OCI-LY7 (cell line): ENCODE measurements around the gene PSMG1. TPM values are rescaled to one million over a fixed set of nuclear protein-coding genes. Genes with fewer than 3 reads are reported as not detected.
A peak's percentile ranks its signal among the peaks of the same experiment; 100 is the strongest.
"Not testable (repeated sequence)": the region's sequence is repeated elsewhere in the genome, so short reads cannot be mapped to it uniquely, and the experiment has no call there.

Experiments
- BruUV-seq: library from RNA; stranded (reverse); fragments of 400-500 nt; replicated peaks from 2 replicates; lab custom pipeline; 2021; lab: Mats Ljungman, UMichigan
- CTCF ChIA-PET: fragments of 300-600 bp; sonication (Branson Sonifier 250); formaldehyde crosslinking; loops from one replicate; lab custom pipeline; 2022; ENCODE audit warnings: antibody characterized with exemption; ENCODE audit not compliant: unreplicated experiment; lab: Charles Lee
- POLR2A ChIA-PET: fragments of 300-600 bp; sonication (Branson Sonifier 250); formaldehyde crosslinking; loops from one replicate; lab custom pipeline; 2022; ENCODE audit warnings: antibody characterized with exemption; lab: Charles Lee
- DNase-seq: peaks from one replicate; pipeline ENCODE4 v3.0.0-alpha.2; 2015; ENCODE audit warnings: low spot score
- H2AFZ ChIP-seq: fragments of 200-600 bp; sonication (generic), shearing (Covaris generic); 2 replicates; pipeline ENCODE4 v1.6.1; 2014; ENCODE audit warnings: mild to moderate bottlenecking, antibody characterized with exemption, low read length, moderate library complexity
- H3K27ac ChIP-seq: fragments of 200-600 bp; sonication (generic); 2 replicates; pipeline ENCODE4 v1.5.1; 2014; ENCODE audit warnings: mixed run types, low read depth, mild to moderate bottlenecking, moderate library complexity, low read length, inconsistent platforms; ENCODE audit not compliant: poor library complexity, severe bottlenecking
- H3K36me3 ChIP-seq: fragments of 200-600 bp; sonication (generic); 2 replicates; pipeline ENCODE4 v1.6.1; 2014; ENCODE audit warnings: mild to moderate bottlenecking, antibody characterized with exemption, low read length, moderate library complexity, mixed read lengths; ENCODE audit not compliant: insufficient read depth
- H3K4me1 ChIP-seq: fragments of 200-600 bp; sonication (generic); 2 replicates; pipeline ENCODE4 v1.5.1; 2014; ENCODE audit warnings: mild to moderate bottlenecking, low read length; ENCODE audit not compliant: insufficient read depth, poor library complexity, severe bottlenecking
- H3K4me2 ChIP-seq: fragments of 200-600 bp; sonication (generic); 2 replicates; pipeline ENCODE4 v1.6.1; 2014; ENCODE audit warnings: mild to moderate bottlenecking, low read length
- H3K4me3 ChIP-seq: fragments of 200-600 bp; sonication (generic); 2 replicates; pipeline ENCODE4 v1.5.1; 2014; ENCODE audit warnings: mild to moderate bottlenecking, low read depth, low read length; ENCODE audit not compliant: poor library complexity, severe bottlenecking
- H3K79me2 ChIP-seq: fragments of 200-600 bp; sonication (generic); 2 replicates; pipeline ENCODE4 v1.6.1; 2016; ENCODE audit warnings: low read depth, mild to moderate bottlenecking, low read length, moderate library complexity, mixed read lengths; ENCODE audit not compliant: insufficient read depth
- H3K9me2 ChIP-seq: fragments of 200-600 bp; sonication (generic); 2 replicates; pipeline ENCODE4 v1.6.1; 2016; ENCODE audit warnings: mild to moderate bottlenecking, low read length, mixed read lengths; ENCODE audit not compliant: insufficient read depth
- H3K9me3 ChIP-seq: fragments of 200-600 bp; sonication (generic); 2 replicates; pipeline ENCODE4 v1.6.1; 2014; ENCODE audit warnings: mild to moderate bottlenecking, mixed run types, low read length, mixed read lengths
- H4K20me1 ChIP-seq: fragments of 200-600 bp; sonication (generic); 2 replicates; pipeline ENCODE4 v1.6.1; 2014; ENCODE audit warnings: mild to moderate bottlenecking, antibody characterized with exemption, low read length, moderate library complexity, mixed read lengths; ENCODE audit not compliant: insufficient read depth
- CTCF ChIP-seq: fragments of 200-600 bp; sonication (generic); conservative IDR thresholded peaks from 2 replicates; pipeline ENCODE4 v1.5.1; 2014; ENCODE audit warnings: mild to moderate bottlenecking, antibody characterized with exemption, low read length, moderate library complexity, mixed read lengths
- EZH2phosphoT487 ChIP-seq: fragments of 200-600 bp; sonication (generic); IDR thresholded peaks from 2 replicates; pipeline ENCODE4 v1.6.1; 2018; ENCODE audit warnings: low read depth, borderline replicate concordance, mild to moderate bottlenecking, mixed run types, antibody characterized with exemption, low read length, moderate library complexity, mixed read lengths
- intact Hi-C: fragments of 100-400 bp; cut with micrococcal nuclease; formaldehyde crosslinking; loops from one replicate; pipeline ENCODE4 v1.10.0; 2022; ENCODE audit not compliant: unreplicated experiment
- total RNA-seq, 2 experiments: library from RNA; depleted of rRNA in 1 of 2; stranded (reverse); fragments of >200 nt in 1 of 2; shearing (Covaris generic) in 1 of 2; gene quantifications; 2 replicates each; pipeline ENCODE4 v1.2.3, GENCODE V29; 2014 to 2022

Gene PSMG1
- total RNA-seq, 2 experiments from 2014 or later = 87.2 to 123 TPM

GRCh38 chr21:39137248-39138178 is 45.7 kb downstream of the PSMG1 start:
- POLR2A ChIA-PET = interaction anchor here (0.7 kb wide), 4 partner anchors 199 to 1877 kb away, joined by 3 to 5 read pairs (median 4); no protein-coding TSS in a partner anchor
- BruUV-seq = no TSS peak
- H3K27ac ChIP-seq = no peak overlapping the region
- H3K9me3 ChIP-seq = no peaks in the 10 kb centered on the region
- H4K20me1 ChIP-seq = no peaks in the 10 kb centered on the region
- no peak overlapping the region for H2AFZ ChIP-seq
- TF ChIP-seq CTCF = no peak
- no peak for TF ChIP-seq EZH2phosphoT487
- no peaks in the 10 kb centered on the region for H3K36me3 ChIP-seq
- CTCF ChIA-PET = no interaction called here
- no peaks in the 10 kb centered on the region for H3K9me2 ChIP-seq
- H3K4me2 ChIP-seq = no peak overlapping the region
- H3K4me1 ChIP-seq = no peaks in the 10 kb centered on the region
- DNase-seq = no peak
- intact Hi-C loops = loop anchor here (2.0 to 10.0 kb wide), 3 partner anchors 469 to 923 kb away; no protein-coding TSS in a partner anchor
- H3K4me3 ChIP-seq = no peak overlapping the region
- no peaks in the 10 kb centered on the region for H3K79me2 ChIP-seq

GRCh38 chr21:39136711-39137110 is 46.5 kb downstream of the PSMG1 start:
- ChIA-PET CTCF (no interaction called here), POLR2A (no interaction called here)
- Histone ChIP-seq H3K4me3 (no peak overlapping the region), H3K79me2 (no peaks in the 10 kb centered on the region), H3K9me3 (no peaks in the 10 kb centered on the region), H4K20me1 (no peaks in the 10 kb centered on the region), H3K9me2 (no peaks in the 10 kb centered on the region), H3K27ac (no peak overlapping the region), H3K36me3 (no peaks in the 10 kb centered on the region), H2AFZ (no peak overlapping the region), H3K4me1 (no peaks in the 10 kb centered on the region), H3K4me2 (no peak overlapping the region)
- intact Hi-C loops = loop anchor here (2.0 to 10.0 kb wide), 3 partner anchors 468 to 922 kb away; no protein-coding TSS in a partner anchor
- no TSS peak for BruUV-seq
- TF ChIP-seq EZH2phosphoT487 (no peak), CTCF (no peak)
- DNase-seq = no peak

- H3K79me2 ChIP-seq, H2AFZ ChIP-seq, H3K4me2 ChIP-seq, H3K9me3 ChIP-seq, H3K4me1 ChIP-seq, H3K36me3 ChIP-seq, BruUV-seq, H4K20me1 ChIP-seq, H3K4me3 ChIP-seq, CTCF ChIA-PET, H3K27ac ChIP-seq, H3K9me2 ChIP-seq: not testable (repeated sequence)
- peak; percentile 28 for DNase-seq
- peak; percentile 53 for TF ChIP-seq CTCF
- POLR2A ChIA-PET = interaction anchor here (0.6 kb wide), 1 partner anchor 403 kb away, joined by 4 read pairs; no protein-coding TSS in a partner anchor
- intact Hi-C loops = loop anchor here (2.0 to 10.0 kb wide), 3 partner anchors 467 to 921 kb away; no protein-coding TSS in a partner anchor
These were observed 47.1 kb downstream of the PSMG1 start for GRCh38 chr21:39136138-39136537.
